ENCODE measurements around the gene NOTUM.

GRCh38 chr17:81955756-81956544 is 5.0 kb downstream of the NOTUM start:
- TF ChIP-seq CTCF (conservative IDR thresholded peaks at IDR 0.05 in 1 of 2, IDR thresholded peaks at IDR 0.05 in 1 of 2; ENCODE audit: extremely low read depth in 1 of 2, insufficient read depth in 1 of 2, low read depth in 1 of 2, low read length in 2 of 2) (no peak), EZH2 (IDR thresholded peaks at IDR 0.05; ENCODE audit: borderline replicate concordance, low read length) (no peak)

All from mammary epithelial cell (primary cell).